HEK293 (cell line): ENCODE measurements around the gene FTO.

Experiments used
- CTCF ChIA-PET: fragments of 350-600 bp; formaldehyde crosslinking; extraction: SDS; loops from one replicate; lab custom pipeline; 2021; ENCODE audit warnings: antibody characterized with exemption; lab: Yijun Ruan, JAX
- POLR2A ChIA-PET: fragments of 300-600 bp; formaldehyde crosslinking; extraction: SDS; loops from one replicate; lab custom pipeline; 2020; ENCODE audit warnings: antibody characterized with exemption, inconsistent platforms; lab: Yijun Ruan, JAX
- H3K27ac ChIP-seq: fragments of 200-500 bp; sonication (Bioruptor generic); 2 replicates; pipeline ENCODE4 v1.5.1; 2014; ENCODE audit warnings: low read depth, low read length, control low read depth, inconsistent platforms; ENCODE audit errors: extremely low read depth
- H3K36me3 ChIP-seq, 2 experiments: fragments of 200-500 bp in 1 of 2; sonication (Bioruptor generic) in 1 of 2; 1 replicate in 1 of 2; 2 replicates in 1 of 2; pipeline ENCODE4 v1.5.1; 2014 to 2017; ENCODE audit warnings: inconsistent platforms in 2 of 2, low read length in 2 of 2; ENCODE audit not compliant: control insufficient read depth in 2 of 2, insufficient read depth in 1 of 2
- H3K4me1 ChIP-seq: fragments of 200-500 bp; sonication (Bioruptor generic); 2 replicates; pipeline ENCODE4 v1.5.1; 2014; ENCODE audit warnings: mild to moderate bottlenecking, low read length, inconsistent platforms; ENCODE audit not compliant: control insufficient read depth, insufficient read depth
- H3K4me3 ChIP-seq: 2 replicates; pipeline ENCODE4 v1.5.1; 2011; ENCODE audit warnings: low read depth, mild to moderate bottlenecking, control low read depth, low read length, moderate library complexity
- H3K9me3 ChIP-seq: fragments of 200-500 bp; sonication (Bioruptor generic); 2 replicates; pipeline ENCODE4 v1.5.1; 2014; ENCODE audit warnings: low read depth, low read length, inconsistent platforms; ENCODE audit not compliant: control insufficient read depth, insufficient read depth
- BCL11B ChIP-seq: fragments of 450-650 bp; formaldehyde crosslinking; IDR thresholded peaks from 2 replicates; pipeline ENCODE4 v1.5.1; 2016; ENCODE audit warnings: low read depth, missing biosample characterization, missing genetic modification characterization
- GFI1B ChIP-seq: fragments of 450-650 bp; formaldehyde crosslinking; IDR thresholded peaks from 2 replicates; pipeline ENCODE4 v1.5.1; 2016; ENCODE audit warnings: missing biosample characterization, missing genetic modification characterization
- KLF9 ChIP-seq: fragments of 450-650 bp; formaldehyde crosslinking; IDR thresholded peaks from 2 replicates; pipeline ENCODE4 v1.5.1; 2016; ENCODE audit warnings: missing biosample characterization, missing genetic modification characterization, low read depth
- TRIM28 ChIP-seq: IDR thresholded peaks from 2 replicates; pipeline ENCODE4 v1.6.1; 2011; ENCODE audit warnings: low read length, control low read depth, borderline replicate concordance
- YY1 ChIP-seq: fragments of 450-650 bp; formaldehyde crosslinking; IDR thresholded peaks from 2 replicates; pipeline ENCODE4 v1.5.1; 2018; ENCODE audit warnings: missing biosample characterization, missing genetic modification characterization
- ZBTB17 ChIP-seq: fragments of 450-650 bp; formaldehyde crosslinking; IDR thresholded peaks from 2 replicates; pipeline ENCODE4 v1.5.1; 2016; ENCODE audit warnings: missing biosample characterization, missing genetic modification characterization
- ZIC2 ChIP-seq: fragments of 450-650 bp; formaldehyde crosslinking; IDR thresholded peaks from 2 replicates; pipeline ENCODE4 v1.5.1; 2016; ENCODE audit warnings: missing biosample characterization, missing genetic modification characterization
- ZNF155 ChIP-seq: fragments of 450-650 bp; formaldehyde crosslinking; IDR thresholded peaks from 2 replicates; pipeline ENCODE4 v1.5.1; 2016; ENCODE audit warnings: missing biosample characterization, missing genetic modification characterization
- ZNF23 ChIP-seq: fragments of 450-650 bp; formaldehyde crosslinking; IDR thresholded peaks from 2 replicates; pipeline ENCODE4 v1.5.1; 2016; ENCODE audit warnings: missing biosample characterization, missing genetic modification characterization, borderline replicate concordance
- ZNF311 ChIP-seq: fragments of 450-650 bp; formaldehyde crosslinking; IDR thresholded peaks from 2 replicates; pipeline ENCODE4 v1.5.1; 2017; ENCODE audit warnings: missing biosample characterization, missing genetic modification characterization, borderline replicate concordance
- ZNF324 ChIP-seq: fragments of 450-650 bp; formaldehyde crosslinking; IDR thresholded peaks from 2 replicates; pipeline ENCODE4 v1.5.1; 2016; ENCODE audit warnings: missing biosample characterization, missing genetic modification characterization
- ZNF341 ChIP-seq: fragments of 450-650 bp; formaldehyde crosslinking; IDR thresholded peaks from 2 replicates; pipeline ENCODE4; 2016; ENCODE audit warnings: low read depth, missing biosample characterization, missing genetic modification characterization
- ZNF404 ChIP-seq: fragments of 450-650 bp; formaldehyde crosslinking; IDR thresholded peaks from 2 replicates; pipeline ENCODE4 v1.5.1; 2017; ENCODE audit warnings: missing biosample characterization, missing genetic modification characterization
- ZNF513 ChIP-seq: fragments of 450-650 bp; IDR thresholded peaks from 2 replicates; pipeline ENCODE4 v1.5.1; 2018; ENCODE audit warnings: missing biosample characterization, missing genetic modification characterization
- ZNF529 ChIP-seq: fragments of 450-650 bp; formaldehyde crosslinking; IDR thresholded peaks from 2 replicates; pipeline ENCODE4 v1.5.1; 2017; ENCODE audit warnings: missing genetic modification characterization, missing biosample characterization; ENCODE audit not compliant: insufficient replicate concordance
- ZNF530 ChIP-seq: fragments of 450-650 bp; formaldehyde crosslinking; IDR thresholded peaks from 2 replicates; pipeline ENCODE4 v1.5.1; 2016; ENCODE audit warnings: low read depth, missing biosample characterization, missing genetic modification characterization
- ZNF621 ChIP-seq: fragments of 450-650 bp; formaldehyde crosslinking; IDR thresholded peaks from 2 replicates; pipeline ENCODE4 v1.5.1; 2017; ENCODE audit warnings: missing biosample characterization, missing genetic modification characterization
- ZNF624 ChIP-seq: fragments of 450-650 bp; formaldehyde crosslinking; IDR thresholded peaks from 2 replicates; pipeline ENCODE4 v1.5.1; 2017; ENCODE audit warnings: missing biosample characterization, missing genetic modification characterization
- ZNF654 ChIP-seq: fragments of 450-650 bp; formaldehyde crosslinking; IDR thresholded peaks from 2 replicates; pipeline ENCODE4 v1.5.1; 2016; ENCODE audit warnings: low read depth, missing biosample characterization, missing genetic modification characterization
- ZNF76 ChIP-seq: fragments of 450-650 bp; formaldehyde crosslinking; IDR thresholded peaks from 2 replicates; pipeline ENCODE4; 2016; ENCODE audit warnings: low read depth, missing biosample characterization, missing genetic modification characterization, borderline replicate concordance
- ZNF830 ChIP-seq: fragments of 450-650 bp; IDR thresholded peaks from 2 replicates; pipeline ENCODE4 v1.5.0; 2018; ENCODE audit warnings: missing biosample characterization, missing genetic modification characterization, low read depth, mild to moderate bottlenecking, moderate library complexity
- TF ChIP-seq, protein P1 (sequence below): fragments of 450-650 bp; formaldehyde crosslinking; IDR thresholded peaks from 2 replicates; pipeline ENCODE4 v1.5.1; 2017; ENCODE audit warnings: missing biosample characterization, missing genetic modification characterization

FTO gene

GRCh38 chr16:53827741-53828140, 123.8 kb downstream of the FTO start:
- POLR2A ChIA-PET, result no interaction called here

DNA sequence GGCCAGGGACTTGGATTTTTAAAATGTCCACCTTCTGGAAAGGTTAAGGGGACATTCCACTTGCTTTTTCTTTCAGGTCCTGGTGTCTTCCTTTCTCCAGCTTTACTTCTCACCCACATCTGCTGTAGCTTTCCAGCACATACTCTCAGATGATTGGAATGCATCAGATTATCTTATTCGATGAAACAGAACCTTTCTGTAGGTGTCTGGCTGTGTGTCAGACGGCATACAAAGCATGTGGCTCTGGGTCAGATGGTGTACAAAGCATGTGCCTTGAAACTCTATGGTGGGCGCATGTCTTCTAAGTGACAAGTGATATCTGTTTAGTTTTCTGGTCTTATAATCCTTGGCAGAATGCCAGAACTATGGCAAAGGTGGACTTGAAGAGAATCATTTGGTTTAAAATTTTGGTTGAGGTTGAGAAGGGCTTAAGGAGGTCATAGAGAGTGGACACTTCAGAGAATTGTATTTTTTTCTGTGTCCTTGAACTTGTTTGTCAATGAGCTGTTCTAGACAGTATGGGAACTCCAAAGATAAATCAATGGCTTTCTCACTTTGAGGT, 125.3 kb downstream of the FTO start:
- H3K4me1 ChIP-seq, result no peaks in the 10 kb centered on the region
- H3K27ac ChIP-seq, result no peak overlapping the region
- CTCF ChIA-PET, result interaction anchor here (0.8 kb wide), 1 partner anchor 63 kb away, joined by 3 read pairs; no protein-coding TSS in a partner anchor
- H3K4me3 ChIP-seq, result no peak overlapping the region
- POLR2A ChIA-PET, result no interaction called here
- no peaks in the 10 kb centered on the region for H3K9me3 ChIP-seq
- peaks cover 0 to 10% of the 10 kb centered on the region in 2 experiments; a peak in 1 of 3 replicates for H3K36me3 ChIP-seq
- TF ChIP-seq ZNF513 (tag by site-specific recombination) (no peak), ZNF830 (tag by site-specific recombination) (no peak), ZNF404 (tag by site-specific recombination) (no peak), GFI1B (tag by site-specific recombination) (no peak), KLF9 (tag by site-specific recombination) (no peak), ZNF311 (tag by site-specific recombination) (no peak), ZIC2 (tag by site-specific recombination) (no peak), ZNF23 (no peak), ZNF341 (tag by site-specific recombination) (no peak)

More at GRCh38 chr16:53827741-53828140, 123.8 kb downstream of the FTO start:
- Histone ChIP-seq H3K9me3 (no peaks in the 10 kb centered on the region), H3K27ac (no peak overlapping the region), H3K4me1 (no peaks in the 10 kb centered on the region), H3K4me3 (no peak overlapping the region), H3K36me3 (peaks cover 0 to 10% of the 10 kb centered on the region in 2 experiments; a peak in 1 of 3 replicates)
- CTCF ChIA-PET, result no interaction called here
- no peak for TF ChIP-seq ZNF155 (tag by site-specific recombination)
- no peak for TF ChIP-seq ZNF529
- TF ChIP-seq ZNF624, result no peak
- TF ChIP-seq ZNF76 (tag by site-specific recombination), result no peak
- TF ChIP-seq YY1 (tag by site-specific recombination), result no peak
- TF ChIP-seq TRIM28, result no peak
- no peak for TF ChIP-seq ZNF324
- TF ChIP-seq BCL11B, result no peak
- TF ChIP-seq ZNF654 (tag by site-specific recombination), result no peak
- TF ChIP-seq ZNF621, result no peak
- no peak for TF ChIP-seq ZNF530 (tag by site-specific recombination)
- TF ChIP-seq ZBTB17 (tag by site-specific recombination), result no peak

DNA sequence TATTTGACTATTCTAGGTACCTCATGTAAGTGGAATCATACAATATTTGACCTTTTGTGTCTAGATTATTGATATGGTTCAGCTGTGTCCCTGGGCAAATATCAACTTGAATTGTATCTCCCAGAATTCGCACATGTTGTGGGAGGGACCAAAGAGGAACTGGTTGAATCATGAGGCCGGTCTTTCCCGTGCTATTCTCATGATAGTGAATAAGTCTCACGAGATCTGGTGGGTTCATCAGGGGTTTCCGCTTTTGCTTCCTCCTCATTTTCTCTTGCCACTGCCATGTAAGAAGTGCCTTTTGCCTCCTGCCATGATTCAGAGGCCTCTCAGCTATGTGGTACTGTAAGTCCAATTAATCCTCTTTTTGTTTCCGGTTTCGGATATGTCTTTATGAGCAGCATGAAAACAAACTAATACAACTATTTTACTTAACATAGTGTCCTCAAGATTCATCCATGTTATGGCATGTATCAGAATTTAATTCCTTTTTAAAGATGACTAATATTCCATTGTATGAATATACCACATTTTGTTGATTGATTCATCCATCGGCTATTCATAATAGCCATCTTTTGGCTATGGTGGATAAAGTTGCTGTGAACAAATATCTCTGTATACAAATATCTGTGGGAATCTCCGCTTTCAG, 129.1 kb downstream of the FTO start:
- ChIA-PET CTCF (interaction anchor here (1.0 kb wide), 1 partner anchor 91 kb away, joined by 3 read pairs; no protein-coding TSS in a partner anchor), POLR2A (no interaction called here)
- Histone ChIP-seq H3K4me1 (no peaks in the 10 kb centered on the region; the same call in none of the 2 replicates), H3K9me3 (no peaks in the 10 kb centered on the region), H3K27ac (no peak overlapping the region), H3K36me3 (no peaks in the 10 kb centered on the region), H3K4me3 (no peak overlapping the region)
- TF ChIP-seq, protein P1, sequence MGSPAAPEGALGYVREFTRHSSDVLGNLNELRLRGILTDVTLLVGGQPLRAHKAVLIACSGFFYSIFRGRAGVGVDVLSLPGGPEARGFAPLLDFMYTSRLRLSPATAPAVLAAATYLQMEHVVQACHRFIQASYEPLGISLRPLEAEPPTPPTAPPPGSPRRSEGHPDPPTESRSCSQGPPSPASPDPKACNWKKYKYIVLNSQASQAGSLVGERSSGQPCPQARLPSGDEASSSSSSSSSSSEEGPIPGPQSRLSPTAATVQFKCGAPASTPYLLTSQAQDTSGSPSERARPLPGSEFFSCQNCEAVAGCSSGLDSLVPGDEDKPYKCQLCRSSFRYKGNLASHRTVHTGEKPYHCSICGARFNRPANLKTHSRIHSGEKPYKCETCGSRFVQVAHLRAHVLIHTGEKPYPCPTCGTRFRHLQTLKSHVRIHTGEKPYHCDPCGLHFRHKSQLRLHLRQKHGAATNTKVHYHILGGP (tag by site-specific recombination), result no peak
